Adrenal gland (tissue), 12 donors: Measurements from ENCODE around the gene KATNB1. TPM values are rescaled to one million over a fixed set of nuclear protein-coding genes. Genes with fewer than 3 reads are reported as not detected.

Experiments used
- DNase-seq, 7 donors: peaks; one replicate each; pipeline ENCODE4 v3.0.0-alpha.2; 2019 to 2020
- H3K27ac ChIP-seq, 5 donors: fragments of 200-600 bp; sonication (generic) in 4 of 5; 1 replicate in 3 of 5; 2 replicates in 2 of 5; pipeline versions ENCODE4 v1.5.1 to v1.8.0; 2016 to 2020; ENCODE audit warnings: mild to moderate bottlenecking in 1 of 5
- H3K27me3 ChIP-seq: fragments of 200-600 bp; 2 replicates; pipeline ENCODE4 v1.8.0; 2021
- H3K36me3 ChIP-seq, 2 donors: fragments of 200-600 bp; replicated peaks in 1 of 2; 1 replicate in 1 of 2; 2 replicates in 1 of 2; pipeline versions ENCODE4 v1.5.1 to v1.8.0; 2018 to 2022
- H3K4me1 ChIP-seq, 2 donors: fragments of 200-600 bp; replicated peaks in 1 of 2; 1 replicate in 1 of 2; 2 replicates in 1 of 2; pipeline versions ENCODE4 v1.5.1 to v1.8.0; 2018 to 2021
- H3K4me3 ChIP-seq, 4 donors: fragments of 200-600 bp; sonication (generic) in 3 of 4; one replicate each; pipeline ENCODE4 v1.5.1; 2016 to 2018
- H3K9me3 ChIP-seq, 3 donors: fragments of 200-600 bp; sonication (generic) in 1 of 3; replicated peaks in 1 of 3; 1 replicate in 2 of 3; 2 replicates in 1 of 3; pipeline versions ENCODE4 v1.5.1 to v1.8.0; 2016 to 2021
- POLR2A ChIP-seq, 2 donors: fragments of 450-650 bp; IDR thresholded peaks; one replicate each; pipeline ENCODE4 v1.6.1; 2017; ENCODE audit warnings: antibody characterized with exemption in 2 of 2, mild to moderate bottlenecking in 2 of 2, moderate library complexity in 1 of 2
- WGBS, 4 donors: extraction: QIAGEN DNeasy Blood & Tissue Kit in 2 of 4; methylation state at CpG; one replicate each; pipeline versions ENCODE4 v1.1.5 to v1.1.7; 2013 to 2017; 5-methylcytosine and 5-hydroxymethylcytosine counted together
- intact Hi-C, 2 donors: fragments of 100-400 bp; cut with DNase I; formaldehyde crosslinking; loops; one replicate each; pipeline versions ENCODE4 v1.14.1 to v1.15.0; 2022 to 2023
- polyA plus RNA-seq, 3 donors: library from polyadenylated mRNA; stranded (reverse); fragments of 200-250 nt in 2 of 3; fragments of 350-450 nt in 1 of 3; fragmentation: Illumina TruSeq in 1 of 3; extraction: RNeasy Lipid Tissue Mini Kit (QIAGEN cat#74804) in 1 of 3; gene quantifications; one replicate each; pipeline ENCODE4 v1.2.3, GENCODE V29; 2013 to 2014
- total RNA-seq, 9 donors: library from RNA; depleted of rRNA in 4 of 9; stranded (reverse); fragments of >200 nt in 4 of 9; fragments of 120-200 nt in 1 of 9; fragmentation: NEBNext Ultra II Directional in 1 of 9; extraction: Animal tissue kit (Norgen Biotek cat#: 25700) in 1 of 9; gene quantifications; one replicate each; pipeline versions ENCODE4 v1.1.0 to v1.2.4, GENCODE V29; 2013 to 2023
- TF ChIP-seq, protein P1 (sequence below), 6 experiments: fragments of 450-650 bp in 4 of 6; fragments of 200-600 bp in 2 of 6; sonication (generic) in 1 of 6; IDR thresholded peaks; 1 replicate in 5 of 6; 2 replicates in 1 of 6; pipeline versions ENCODE4 v1.5.1 to v1.8.0; 2016 to 2021; ENCODE audit warnings: antibody characterized with exemption in 6 of 6, mild to moderate bottlenecking in 2 of 6, moderate library complexity in 1 of 6
- donor health status: healthy with polysubstance abuse.
- donor health status: Bipolar disorder and iron deficiency.
- donor health status: DM: yes; HTN: yes; CAD: no.
- donor health status: DM: no; HTN: no; CAD: no.
- donor health status: DM: no; HTN: no; CAD: no.
- donor health status: DM: yes; HTN: yes; CAD: no.

Gene KATNB1
- total and polyA plus RNA-seq, 12 donors: 12.9 to 85.6 (median 21.0) TPM

- intact Hi-C loops: no loop called here
- H3K27me3 ChIP-seq: no peaks in the 10 kb centered on the region
- H3K36me3 ChIP-seq: no peaks in the 10 kb centered on the region
- TF ChIP-seq POLR2A (IDR thresholded peaks at IDR 0.05): no peak
- TF ChIP-seq, protein P1, sequence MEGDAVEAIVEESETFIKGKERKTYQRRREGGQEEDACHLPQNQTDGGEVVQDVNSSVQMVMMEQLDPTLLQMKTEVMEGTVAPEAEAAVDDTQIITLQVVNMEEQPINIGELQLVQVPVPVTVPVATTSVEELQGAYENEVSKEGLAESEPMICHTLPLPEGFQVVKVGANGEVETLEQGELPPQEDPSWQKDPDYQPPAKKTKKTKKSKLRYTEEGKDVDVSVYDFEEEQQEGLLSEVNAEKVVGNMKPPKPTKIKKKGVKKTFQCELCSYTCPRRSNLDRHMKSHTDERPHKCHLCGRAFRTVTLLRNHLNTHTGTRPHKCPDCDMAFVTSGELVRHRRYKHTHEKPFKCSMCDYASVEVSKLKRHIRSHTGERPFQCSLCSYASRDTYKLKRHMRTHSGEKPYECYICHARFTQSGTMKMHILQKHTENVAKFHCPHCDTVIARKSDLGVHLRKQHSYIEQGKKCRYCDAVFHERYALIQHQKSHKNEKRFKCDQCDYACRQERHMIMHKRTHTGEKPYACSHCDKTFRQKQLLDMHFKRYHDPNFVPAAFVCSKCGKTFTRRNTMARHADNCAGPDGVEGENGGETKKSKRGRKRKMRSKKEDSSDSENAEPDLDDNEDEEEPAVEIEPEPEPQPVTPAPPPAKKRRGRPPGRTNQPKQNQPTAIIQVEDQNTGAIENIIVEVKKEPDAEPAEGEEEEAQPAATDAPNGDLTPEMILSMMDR (IDR thresholded peaks at IDR 0.05): no peak
- DNase-seq: no peak
- no peaks in the 10 kb centered on the region for H3K9me3 ChIP-seq
- H3K4me3 ChIP-seq: no peak overlapping the region
- peaks cover 1 to 4% of the 10 kb centered on the region in 2 donors for H3K4me1 ChIP-seq
- no peak overlapping the region for H3K27ac ChIP-seq
- WGBS, 4 donors: 21 to 72% (median 59%) methylated on average over 1 of the region's 1 CpG; no CpG with 5 or more reads in 1 of the 4 donors
Observed at GRCh38 chr16:57706717-57707116, 28.9 kb upstream of the KATNB1 start.

GRCh38 chr16:57707331-57707730 lies 28.2 kb upstream of the KATNB1 start:
- H3K27ac ChIP-seq: no peak overlapping the region
- no peaks in the 10 kb centered on the region for H3K4me1 ChIP-seq
- no peak for DNase-seq
- no peaks in the 10 kb centered on the region for H3K9me3 ChIP-seq
- intact Hi-C loops: no loop called here
- H3K27me3 ChIP-seq: no peaks in the 10 kb centered on the region
- TF ChIP-seq POLR2A (IDR thresholded peaks at IDR 0.05): no peak
- H3K36me3 ChIP-seq: no peaks in the 10 kb centered on the region
- no peak overlapping the region for H3K4me3 ChIP-seq
- WGBS, 4 donors: 80 to 91% (median 84%) methylated on average over 7 to 11 of the region's 11 CpGs

DNA sequence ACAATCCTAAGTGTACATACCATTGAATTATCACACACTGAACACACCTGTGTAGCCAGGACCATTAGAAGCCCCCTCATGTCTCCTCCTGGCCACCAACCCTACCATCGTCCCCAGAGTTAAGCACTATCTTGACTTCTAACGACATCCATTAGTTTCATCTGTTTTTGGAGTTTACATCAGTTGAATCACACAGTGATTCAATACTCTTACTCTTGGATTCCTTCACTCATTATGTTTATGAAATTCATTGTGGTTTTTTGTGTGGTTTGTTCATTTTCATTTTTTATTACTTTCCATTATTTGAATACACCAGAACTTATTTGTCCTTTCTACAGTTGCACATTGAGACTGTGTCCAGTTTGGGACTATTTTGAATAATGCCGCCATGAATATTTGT lies 27.4 kb upstream of the KATNB1 start:
- Histone ChIP-seq H3K27ac (no peak overlapping the region), H3K9me3 (no peaks in the 10 kb centered on the region), H3K4me1 (no peaks in the 10 kb centered on the region), H3K27me3 (no peaks in the 10 kb centered on the region), H3K36me3 (no peaks in the 10 kb centered on the region), H3K4me3 (no peak overlapping the region)
- no peak for TF ChIP-seq POLR2A (IDR thresholded peaks at IDR 0.05)
- TF ChIP-seq, protein P1 (IDR thresholded peaks at IDR 0.05): no peak
- 85 to 91% (median 89%) methylated on average over 3 of the region's 3 CpGs for WGBS, 4 donors
- intact Hi-C loops: no loop called here
- no peak for DNase-seq

- intact Hi-C loops: no loop called here
- Histone ChIP-seq H3K27me3 (no peaks in the 10 kb centered on the region), H3K9me3 (no peaks in the 10 kb centered on the region), H3K4me3 (no peak overlapping the region), H3K36me3 (no peaks in the 10 kb centered on the region), H3K4me1 (no peaks in the 10 kb centered on the region), H3K27ac (no peak overlapping the region)
- WGBS, 4 donors: 88 to 97% (median 91%) methylated on average over 3 of the region's 3 CpGs
- no peak for DNase-seq
- TF ChIP-seq, protein P1 (IDR thresholded peaks at IDR 0.05): no peak
- TF ChIP-seq POLR2A (IDR thresholded peaks at IDR 0.05): no peak
Observed at GRCh38 chr16:57709663-57710062, 25.9 kb upstream of the KATNB1 start.

DNA sequence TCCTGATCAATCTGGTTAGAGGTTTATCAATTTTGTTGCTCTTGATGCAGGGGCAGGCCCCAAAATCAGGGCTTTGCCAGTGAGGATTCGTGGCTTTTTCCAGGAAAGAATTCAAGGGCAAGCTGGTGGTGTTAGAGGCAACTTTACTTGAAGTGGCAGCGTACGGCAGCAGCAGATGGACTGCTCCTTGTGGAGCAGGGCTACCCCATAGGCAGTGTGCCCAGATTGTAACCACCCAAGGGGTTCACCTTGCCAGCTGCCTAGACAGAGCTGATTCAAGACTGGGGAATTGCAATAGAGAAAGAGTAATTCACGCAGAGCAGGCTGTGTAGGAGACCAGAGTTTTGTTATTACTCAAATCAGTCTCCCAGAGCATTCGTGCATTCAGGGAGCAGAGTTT lies 24.2 kb upstream of the KATNB1 start:
- intact Hi-C loops: no loop called here
- no peaks in the 10 kb centered on the region for H3K36me3 ChIP-seq
- H3K27me3 ChIP-seq: no peaks in the 10 kb centered on the region
- 86 to 92% (median 89%) methylated on average over 4 to 5 of the region's 5 CpGs for WGBS, 4 donors
- no peak for TF ChIP-seq POLR2A (IDR thresholded peaks at IDR 0.05)
- TF ChIP-seq, protein P1 (IDR thresholded peaks at IDR 0.05): no peak
- no peak overlapping the region for H3K4me3 ChIP-seq
- H3K9me3 ChIP-seq: no peaks in the 10 kb centered on the region
- no peaks in the 10 kb centered on the region for H3K4me1 ChIP-seq
- H3K27ac ChIP-seq: no peak overlapping the region
- no peak for DNase-seq
